Breast epithelium (tissue), 4 donors: ENCODE data around the gene LHPP. TPM values are rescaled to one million over a fixed set of nuclear protein-coding genes. Genes with fewer than 3 reads are reported as not detected.
A peak's percentile ranks its signal among the peaks of the same experiment; 100 is the strongest.

Experiments used
- DNase-seq, 2 donors: peaks; one replicate each; pipeline ENCODE4 v3.0.0-alpha.2; 2019; ENCODE audit warnings: low spot score in 2 of 2
- H3K27ac ChIP-seq, 2 donors: fragments of 200-600 bp; sonication (generic) in 1 of 2; one replicate each; pipeline ENCODE4 v1.5.1; 2016 to 2019; ENCODE audit warnings: mild to moderate bottlenecking in 1 of 2
- H3K27me3 ChIP-seq, 2 donors: fragments of 200-600 bp; sonication (generic) in 1 of 2; one replicate each; pipeline versions ENCODE4 v1.5.1 to v1.6.0; 2017 to 2019; ENCODE audit warnings: control low read depth in 1 of 2, mild to moderate bottlenecking in 1 of 2
- H3K36me3 ChIP-seq: fragments of 200-600 bp; one replicate; pipeline ENCODE4 v1.5.1; 2019
- H3K4me1 ChIP-seq, 2 donors: fragments of 200-600 bp; sonication (generic); one replicate each; pipeline ENCODE4 v1.5.1; 2016 to 2019; ENCODE audit warnings: control low read depth in 1 of 2
- H3K4me3 ChIP-seq, 3 donors: fragments of 200-600 bp; sonication (generic); 1 replicate in 2 of 3; 2 replicates in 1 of 3; pipeline ENCODE4 v1.5.1; 2016 to 2019; ENCODE audit warnings: mild to moderate bottlenecking in 3 of 3, moderate library complexity in 2 of 3
- H3K9me3 ChIP-seq, 2 donors: fragments of 200-600 bp; sonication (generic) in 1 of 2; one replicate each; pipeline ENCODE4 v1.5.1; 2016 to 2019; ENCODE audit warnings: control low read depth in 1 of 2
- POLR2A ChIP-seq: fragments of 450-650 bp; IDR thresholded peaks from one replicate; pipeline ENCODE4 v1.6.1; 2016; ENCODE audit warnings: antibody characterized with exemption, mild to moderate bottlenecking, moderate library complexity
- POLR2AphosphoS5 ChIP-seq, 3 donors: sonication (generic); formaldehyde crosslinking; IDR thresholded peaks; one replicate each; pipeline ENCODE4 v1.6.1; 2017; ENCODE audit warnings: antibody characterized with exemption in 3 of 3
- intact Hi-C: fragments of 100-400 bp; cut with DNase I; formaldehyde crosslinking; loops from one replicate; pipeline ENCODE4 v1.15.1; 2023; ENCODE audit warnings: low total_unique reads
- total RNA-seq, 3 donors: library from RNA; depleted of rRNA; stranded (reverse); fragments of >200 nt; gene quantifications; one replicate each; pipeline ENCODE4 v1.1.0, GENCODE V29; 2016
- TF ChIP-seq, protein P1 (sequence below), 3 donors: fragments of 450-650 bp; IDR thresholded peaks; one replicate each; pipeline ENCODE4 v1.5.1; 2016 to 2017; ENCODE audit warnings: antibody characterized with exemption in 3 of 3, mild to moderate bottlenecking in 3 of 3, moderate library complexity in 3 of 3

The LHPP gene
- total RNA-seq, 3 donors from 2014 or later, result 13.1 to 19.6 (median 17.0) TPM

DNA sequence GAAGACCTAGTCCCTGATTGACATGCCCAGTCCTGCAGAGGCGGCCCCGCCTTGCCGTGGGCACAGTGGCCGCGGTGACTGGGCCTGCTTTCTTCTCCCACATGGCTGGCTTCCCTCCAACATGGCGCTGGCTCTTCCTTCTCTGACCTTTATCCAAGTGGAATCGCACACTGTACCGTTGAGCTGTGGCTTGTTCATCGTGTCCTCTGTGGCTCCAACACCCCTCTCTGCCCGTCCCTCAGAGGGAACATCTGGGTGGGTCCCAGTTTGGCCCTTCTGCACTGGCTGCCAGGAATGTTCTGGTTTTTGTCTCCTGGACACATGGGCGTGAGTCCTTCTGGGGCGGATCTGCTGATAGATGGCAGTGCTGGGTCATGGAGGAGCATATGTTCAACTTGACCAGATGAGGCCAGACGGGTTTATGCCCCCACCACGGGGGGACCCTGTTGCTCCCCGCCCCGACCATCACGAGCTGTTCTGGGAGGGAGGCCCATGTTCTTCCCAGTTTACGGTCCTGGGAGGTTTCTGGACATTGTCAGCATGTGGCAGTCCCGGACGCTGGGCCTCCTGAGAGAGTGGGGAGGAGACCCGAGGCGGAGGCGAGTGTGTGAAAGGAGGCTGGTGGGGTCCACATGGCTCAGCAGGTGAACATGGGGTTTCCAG is 63.5 kb downstream of the LHPP start:
- intact Hi-C loops, result loop anchor here (1.0 kb wide), 1 partner anchor 17 kb away; no protein-coding TSS in a partner anchor

DNA sequence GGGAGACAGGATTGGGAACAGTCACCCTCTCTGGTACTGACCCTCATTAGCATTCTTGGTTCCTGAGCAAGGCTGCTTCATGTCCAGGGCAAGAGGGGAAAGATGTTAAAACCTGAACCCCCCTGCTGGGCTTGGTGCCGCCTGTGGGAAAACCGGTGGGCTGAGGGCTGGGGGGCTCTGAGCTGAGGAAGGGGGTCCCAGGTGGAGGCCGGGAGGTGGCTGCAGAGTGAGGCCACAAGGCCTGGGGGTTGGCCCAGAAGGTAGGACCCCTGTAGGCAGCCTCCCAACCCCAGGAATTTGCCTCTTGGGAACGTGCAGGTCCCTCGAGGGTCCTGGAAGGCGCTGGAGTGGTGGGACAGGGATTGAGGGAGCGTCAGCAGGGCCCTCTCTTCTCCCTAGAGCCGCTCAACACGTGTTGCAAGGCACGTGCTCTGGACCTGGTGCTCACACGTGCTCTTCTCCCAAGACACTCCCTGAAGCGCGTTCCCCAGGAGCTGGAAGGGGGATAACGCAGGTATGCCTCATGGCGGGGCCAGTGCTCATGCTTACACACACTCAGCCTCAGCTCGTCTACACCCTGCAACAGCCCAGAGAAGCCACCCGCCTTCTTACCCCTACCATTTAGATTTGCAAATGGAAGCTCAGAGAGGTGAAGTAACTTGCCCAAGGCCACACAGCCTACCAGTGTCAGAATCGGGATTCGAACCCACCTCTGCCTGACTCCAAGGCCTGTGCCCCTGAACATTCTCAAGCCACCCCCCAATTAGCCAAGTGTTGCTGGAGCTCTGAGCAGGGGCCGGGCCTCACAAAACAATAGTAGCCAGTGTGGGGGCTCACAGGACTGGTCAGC is 64.4 kb downstream of the LHPP start:
- TF ChIP-seq POLR2A (no peak), POLR2AphosphoS5 (IDR thresholded peaks at IDR 0.05) (no peak)
- TF ChIP-seq, protein P1, sequence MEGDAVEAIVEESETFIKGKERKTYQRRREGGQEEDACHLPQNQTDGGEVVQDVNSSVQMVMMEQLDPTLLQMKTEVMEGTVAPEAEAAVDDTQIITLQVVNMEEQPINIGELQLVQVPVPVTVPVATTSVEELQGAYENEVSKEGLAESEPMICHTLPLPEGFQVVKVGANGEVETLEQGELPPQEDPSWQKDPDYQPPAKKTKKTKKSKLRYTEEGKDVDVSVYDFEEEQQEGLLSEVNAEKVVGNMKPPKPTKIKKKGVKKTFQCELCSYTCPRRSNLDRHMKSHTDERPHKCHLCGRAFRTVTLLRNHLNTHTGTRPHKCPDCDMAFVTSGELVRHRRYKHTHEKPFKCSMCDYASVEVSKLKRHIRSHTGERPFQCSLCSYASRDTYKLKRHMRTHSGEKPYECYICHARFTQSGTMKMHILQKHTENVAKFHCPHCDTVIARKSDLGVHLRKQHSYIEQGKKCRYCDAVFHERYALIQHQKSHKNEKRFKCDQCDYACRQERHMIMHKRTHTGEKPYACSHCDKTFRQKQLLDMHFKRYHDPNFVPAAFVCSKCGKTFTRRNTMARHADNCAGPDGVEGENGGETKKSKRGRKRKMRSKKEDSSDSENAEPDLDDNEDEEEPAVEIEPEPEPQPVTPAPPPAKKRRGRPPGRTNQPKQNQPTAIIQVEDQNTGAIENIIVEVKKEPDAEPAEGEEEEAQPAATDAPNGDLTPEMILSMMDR (IDR thresholded peaks at IDR 0.05), result no peak
- Histone ChIP-seq H3K4me3 (no peak overlapping the region), H3K27ac (no peak overlapping the region), H3K36me3 (no peaks in the 10 kb centered on the region), H3K4me1 (no peaks in the 10 kb centered on the region), H3K9me3 (no peaks in the 10 kb centered on the region), H3K27me3 (no peaks in the 10 kb centered on the region)
- intact Hi-C loops, result loop anchor here (2.0 kb wide), 1 partner anchor 99 kb away; no protein-coding TSS in a partner anchor
- no peak for DNase-seq

More for the DNA sequence above, 63.5 kb downstream of the LHPP start:
- Histone ChIP-seq H3K9me3 (no peaks in the 10 kb centered on the region), H3K4me3 (no peak overlapping the region), H3K36me3 (no peaks in the 10 kb centered on the region), H3K4me1 (no peaks in the 10 kb centered on the region), H3K27ac (no peak overlapping the region), H3K27me3 (no peaks in the 10 kb centered on the region)
- peak in 1 of 2 donors; percentile 46 for DNase-seq
- TF ChIP-seq POLR2AphosphoS5 (IDR thresholded peaks at IDR 0.05) (no peak), POLR2A (no peak)
- TF ChIP-seq, protein P1 (IDR thresholded peaks at IDR 0.05), result no peak

DNA sequence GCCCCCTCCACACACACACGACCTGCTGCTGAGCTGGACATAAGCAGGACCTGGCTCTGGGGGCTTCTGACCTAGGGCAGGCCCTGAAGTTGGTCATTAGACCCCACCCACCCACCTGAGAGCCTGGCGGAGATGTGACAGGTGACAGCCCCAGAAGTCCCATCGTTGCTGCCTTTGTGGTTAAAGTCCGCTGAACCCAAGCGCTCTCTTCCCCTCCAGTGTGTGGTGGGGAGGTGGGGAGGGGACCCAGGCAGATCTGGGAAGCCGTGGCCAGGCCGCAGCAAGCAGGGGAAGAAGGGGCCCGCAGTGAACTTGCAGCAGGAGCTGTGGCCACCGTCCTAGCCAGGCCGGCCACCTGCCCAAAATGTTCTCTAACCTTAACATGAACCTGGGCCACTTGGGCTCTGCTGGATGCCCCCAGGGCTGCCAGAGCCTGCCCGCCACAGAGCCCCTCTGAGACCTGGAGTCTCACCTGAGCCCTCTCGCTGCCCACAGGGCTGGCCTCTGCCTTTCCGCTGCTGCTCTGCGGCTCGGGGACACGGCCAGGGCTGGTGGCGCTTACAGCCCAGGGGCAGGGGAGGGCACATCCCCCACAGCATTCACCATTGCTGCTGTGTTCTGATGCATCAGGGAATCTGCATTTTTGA is 65.1 kb downstream of the LHPP start:
- no peaks in the 10 kb centered on the region for H3K36me3 ChIP-seq
- H3K9me3 ChIP-seq, result no peaks in the 10 kb centered on the region
- H3K4me3 ChIP-seq, result no peak overlapping the region
- H3K27me3 ChIP-seq, result no peaks in the 10 kb centered on the region
- no peak for DNase-seq
- H3K27ac ChIP-seq, result no peak overlapping the region
- TF ChIP-seq, protein P1 (IDR thresholded peaks at IDR 0.05), result no peak
- no peaks in the 10 kb centered on the region for H3K4me1 ChIP-seq
- intact Hi-C loops, result loop anchor here (2.0 kb wide), 1 partner anchor 100 kb away; no protein-coding TSS in a partner anchor

DNA sequence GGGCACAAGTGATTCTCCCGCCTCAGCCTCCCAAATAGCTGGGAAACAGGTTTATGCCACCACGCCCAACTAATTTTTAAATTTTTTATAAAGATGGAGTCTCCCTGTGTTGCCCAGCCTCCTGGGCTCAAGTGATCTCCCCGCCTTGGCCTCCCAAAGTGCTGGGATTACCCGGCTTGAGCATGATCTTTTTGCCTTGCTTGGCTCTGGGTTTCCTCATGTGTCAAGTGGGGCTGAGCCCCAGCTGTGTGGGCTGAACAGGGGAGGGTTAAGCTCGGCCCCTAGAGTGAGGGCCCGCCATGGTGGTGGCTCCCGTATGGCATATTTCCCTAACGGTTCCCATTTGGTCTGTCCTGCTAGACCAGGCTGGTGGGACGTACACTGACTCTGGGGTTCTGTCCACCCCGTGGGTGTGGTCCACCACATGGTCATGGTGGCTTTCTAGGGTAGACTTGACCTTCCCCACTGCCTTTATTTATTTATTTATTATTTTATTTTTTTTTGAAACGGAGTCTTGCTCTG is 66.3 kb downstream of the LHPP start:
- Histone ChIP-seq H3K27ac (no peak overlapping the region), H3K36me3 (no peaks in the 10 kb centered on the region), H3K4me1 (no peaks in the 10 kb centered on the region), H3K27me3 (no peaks in the 10 kb centered on the region), H3K4me3 (no peak overlapping the region), H3K9me3 (no peaks in the 10 kb centered on the region)
- no peak for DNase-seq
- TF ChIP-seq, protein P1 (IDR thresholded peaks at IDR 0.05), result no peak
- TF ChIP-seq POLR2AphosphoS5 (IDR thresholded peaks at IDR 0.05) (no peak), POLR2A (no peak)
- intact Hi-C loops, result loop anchor here (2.0 kb wide), 1 partner anchor 101 kb away; no protein-coding TSS in a partner anchor
